A673 (cell line): ENCODE data around the gene SURF1.

Source experiments
- EZH2 ChIP-seq: fragments of 200-600 bp; sonication (generic); IDR thresholded peaks from 2 replicates; pipeline ENCODE4 v1.6.1; 2017; ENCODE audit warnings: borderline replicate concordance, low read depth, mild to moderate bottlenecking, mixed read lengths, antibody characterized with exemption, low read length; ENCODE audit not compliant: poor library complexity, severe bottlenecking
- TF ChIP-seq, protein P1 (sequence below): fragments of 300-800, 200-600 bp; sonication (generic); conservative IDR thresholded peaks from 2 replicates; pipeline ENCODE4 v1.5.1; 2017; ENCODE audit warnings: low read depth, mild to moderate bottlenecking, antibody characterized with exemption, low read length, moderate library complexity, mixed read lengths

DNA sequence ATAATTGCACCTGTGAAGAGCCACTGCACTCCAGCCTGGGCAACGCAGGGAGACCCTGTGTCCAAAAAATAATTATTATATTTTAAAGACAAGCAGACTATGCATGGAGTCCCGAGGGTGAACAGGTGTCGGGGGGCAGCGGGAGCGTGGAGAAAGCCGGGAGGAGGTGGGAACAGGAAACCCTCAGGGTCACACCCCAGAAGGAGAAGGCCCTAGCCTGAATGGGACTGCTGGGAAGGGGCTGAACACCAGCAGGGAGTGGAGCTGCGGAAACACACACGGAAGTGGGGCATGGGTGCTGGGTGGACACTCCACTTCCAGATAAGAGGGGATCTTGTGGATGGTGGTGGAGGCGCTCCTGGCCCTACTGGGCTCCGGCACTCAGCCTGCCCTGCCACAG, 33.1 kb downstream of the SURF1 start:
- TF ChIP-seq, protein P1, sequence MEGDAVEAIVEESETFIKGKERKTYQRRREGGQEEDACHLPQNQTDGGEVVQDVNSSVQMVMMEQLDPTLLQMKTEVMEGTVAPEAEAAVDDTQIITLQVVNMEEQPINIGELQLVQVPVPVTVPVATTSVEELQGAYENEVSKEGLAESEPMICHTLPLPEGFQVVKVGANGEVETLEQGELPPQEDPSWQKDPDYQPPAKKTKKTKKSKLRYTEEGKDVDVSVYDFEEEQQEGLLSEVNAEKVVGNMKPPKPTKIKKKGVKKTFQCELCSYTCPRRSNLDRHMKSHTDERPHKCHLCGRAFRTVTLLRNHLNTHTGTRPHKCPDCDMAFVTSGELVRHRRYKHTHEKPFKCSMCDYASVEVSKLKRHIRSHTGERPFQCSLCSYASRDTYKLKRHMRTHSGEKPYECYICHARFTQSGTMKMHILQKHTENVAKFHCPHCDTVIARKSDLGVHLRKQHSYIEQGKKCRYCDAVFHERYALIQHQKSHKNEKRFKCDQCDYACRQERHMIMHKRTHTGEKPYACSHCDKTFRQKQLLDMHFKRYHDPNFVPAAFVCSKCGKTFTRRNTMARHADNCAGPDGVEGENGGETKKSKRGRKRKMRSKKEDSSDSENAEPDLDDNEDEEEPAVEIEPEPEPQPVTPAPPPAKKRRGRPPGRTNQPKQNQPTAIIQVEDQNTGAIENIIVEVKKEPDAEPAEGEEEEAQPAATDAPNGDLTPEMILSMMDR, result no peak
- TF ChIP-seq EZH2, result no peak
